ENCODE results near the gene STARD4. TPM values are rescaled to one million over a fixed set of nuclear protein-coding genes. Genes with fewer than 3 reads are reported as not detected.

Gene STARD4
- total RNA-seq, 2 experiments from 2014 or later, result 14.9 to 15.2 TPM

- POLR2A ChIA-PET, result no interaction called here
- Histone ChIP-seq H3K27me3 (ENCODE audit: control insufficient read depth in 1 of 2, insufficient read depth in 2 of 2, low read length in 2 of 2) (no peaks in the 10 kb centered on the region), H3K9me3 (ENCODE audit: control insufficient read depth in 1 of 2, insufficient read depth in 1 of 2, low read length in 2 of 2) (no peaks in the 10 kb centered on the region), H3K36me3 (ENCODE audit: insufficient read depth, low read length) (peaks cover 30% of the 10 kb centered on the region), H3K4me3 (ENCODE audit: low read length) (no peak overlapping the region), H3K27ac (ENCODE audit: low read depth in 1 of 2, low read length in 2 of 2) (no peak overlapping the region), H3K4me1 (ENCODE audit: insufficient read depth, low read length) (no peaks in the 10 kb centered on the region)
- no peak for TF ChIP-seq CTCF (IDR thresholded peaks at IDR 0.05)
- ATAC-seq (ENCODE audit: poor library complexity) (no peak), DNase-seq (no peak)
- intact Hi-C loops (cut with DNase I, micrococcal nuclease), result no loop called here
- CTCF ChIA-PET, result no interaction called here
- Mint-ChIP-seq H3K36me3 (ENCODE audit: low read depth) (peaks cover 92% of the 10 kb centered on the region), H3K27me3 (no peaks in the 10 kb centered on the region), H3K4me1 (ENCODE audit: low read depth) (peaks cover 43% of the 10 kb centered on the region), H3K27ac (peak overlapping the region; percentile 44), H3K9me3 (peaks cover 5% of the 10 kb centered on the region), H3K4me3 (no peak overlapping the region)
Observed at GRCh38 chr5:111463311-111463710, 49.0 kb downstream of the STARD4 start.

GRCh38 chr5:111461934-111462333 lies 50.4 kb downstream of the STARD4 start:
- no peak overlapping the region for H3K4me3 Mint-ChIP-seq
- peaks cover 95% of the 10 kb centered on the region for H3K36me3 Mint-ChIP-seq (ENCODE audit: low read depth)
- no peaks in the 10 kb centered on the region for H3K4me1 ChIP-seq (ENCODE audit: insufficient read depth, low read length)
- peaks cover 44% of the 10 kb centered on the region for H3K4me1 Mint-ChIP-seq (ENCODE audit: low read depth)
- ChIA-PET CTCF (interaction anchor here (0.6 kb wide), 1 partner anchor 27 kb away, joined by 4 read pairs; no protein-coding TSS in a partner anchor), POLR2A (interaction anchor here (1.6 kb wide), 1 partner anchor 51 kb away, joined by 3 read pairs; the partner anchor contains the start of gene STARD4)
- peaks cover 5% of the 10 kb centered on the region for H3K9me3 Mint-ChIP-seq
- peaks cover 37% of the 10 kb centered on the region for H3K36me3 ChIP-seq (ENCODE audit: insufficient read depth, low read length)
- no peak for TF ChIP-seq CTCF (IDR thresholded peaks at IDR 0.05)
- ATAC-seq (ENCODE audit: poor library complexity), result no peak
- H3K27ac ChIP-seq (ENCODE audit: low read depth in 1 of 2, low read length in 2 of 2), result no peak overlapping the region
- no peak for DNase-seq
- H3K9me3 ChIP-seq (ENCODE audit: control insufficient read depth in 1 of 2, insufficient read depth in 1 of 2, low read length in 2 of 2), result no peaks in the 10 kb centered on the region
- H3K27me3 ChIP-seq (ENCODE audit: control insufficient read depth in 1 of 2, insufficient read depth in 2 of 2, low read length in 2 of 2), result no peaks in the 10 kb centered on the region
- no peaks in the 10 kb centered on the region for H3K27me3 Mint-ChIP-seq
- no peak overlapping the region for H3K4me3 ChIP-seq (ENCODE audit: low read length)
- no peak overlapping the region for H3K27ac Mint-ChIP-seq
- intact Hi-C loops (cut with DNase I, micrococcal nuclease), result no loop called here

- POLR2A ChIA-PET, result interaction anchor here (1.6 kb wide), 1 partner anchor 52 kb away, joined by 3 read pairs; the partner anchor contains the start of gene STARD4
- no peak overlapping the region for H3K4me3 Mint-ChIP-seq
- H3K36me3 Mint-ChIP-seq (ENCODE audit: low read depth), result peaks cover 93% of the 10 kb centered on the region
- peaks cover 5% of the 10 kb centered on the region for H3K9me3 Mint-ChIP-seq
- no peaks in the 10 kb centered on the region for H3K27me3 Mint-ChIP-seq
- DNase-seq (no peak), ATAC-seq (ENCODE audit: poor library complexity) (no peak)
- no peak overlapping the region for H3K27ac Mint-ChIP-seq
- intact Hi-C loops (cut with DNase I, micrococcal nuclease), result no loop called here
- Histone ChIP-seq H3K4me1 (ENCODE audit: insufficient read depth, low read length) (no peaks in the 10 kb centered on the region), H3K27ac (ENCODE audit: low read depth in 1 of 2, low read length in 2 of 2) (no peak overlapping the region), H3K27me3 (ENCODE audit: control insufficient read depth in 1 of 2, insufficient read depth in 2 of 2, low read length in 2 of 2) (no peaks in the 10 kb centered on the region), H3K36me3 (ENCODE audit: insufficient read depth, low read length) (peaks cover 37% of the 10 kb centered on the region), H3K9me3 (ENCODE audit: control insufficient read depth in 1 of 2, insufficient read depth in 1 of 2, low read length in 2 of 2) (no peaks in the 10 kb centered on the region), H3K4me3 (ENCODE audit: low read length) (no peak overlapping the region)
- TF ChIP-seq CTCF (IDR thresholded peaks at IDR 0.05), result no peak
- CTCF ChIA-PET, result interaction anchor here (0.7 to 1.4 kb wide), 2 partner anchors 9 to 304 kb away, joined by 3 to 4 read pairs; no protein-coding TSS in a partner anchor
- peaks cover 37% of the 10 kb centered on the region for H3K4me1 Mint-ChIP-seq (ENCODE audit: low read depth)
Observed at GRCh38 chr5:111461255-111461671, 51.1 kb downstream of the STARD4 start.

Measured in CD4-positive, alpha-beta T cell (primary cell).